Gastroesophageal sphincter (tissue), 3 donors: ENCODE measurements around the gene MBNL3.

ENCODE experiments used
- POLR2AphosphoS5 ChIP-seq: sonication (generic); formaldehyde crosslinking; IDR thresholded peaks from one replicate; pipeline ENCODE4 v1.6.1; 2017; ENCODE audit warnings: antibody characterized with exemption
- TF ChIP-seq, protein P1 (sequence below), 4 experiments: fragments of 200-600 bp in 2 of 4; fragments of 450-650 bp in 2 of 4; sonication (generic) in 1 of 4; IDR thresholded peaks; one replicate each; pipeline ENCODE4 v1.5.1; 2017 to 2019; ENCODE audit warnings: antibody characterized with exemption in 4 of 4, mild to moderate bottlenecking in 2 of 4, moderate library complexity in 2 of 4

DNA sequence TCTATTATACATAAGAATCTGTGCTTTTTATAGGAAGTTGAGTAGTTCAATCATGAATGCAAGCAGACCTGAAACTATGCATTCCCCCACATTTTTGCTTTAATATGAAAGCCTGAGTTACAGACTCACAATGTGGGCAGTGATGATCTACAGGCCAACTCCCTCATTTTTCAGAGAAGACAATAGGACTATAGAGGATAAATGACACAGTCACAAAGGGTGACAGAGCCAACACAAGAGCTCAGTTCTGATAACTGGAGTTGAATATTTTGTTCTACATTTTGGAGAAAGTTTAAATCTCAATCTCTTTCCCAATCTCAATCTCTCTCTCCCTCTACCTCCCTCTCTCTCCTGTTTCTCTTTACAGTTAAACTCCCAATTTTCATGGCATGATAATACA is 27.0 kb downstream of the MBNL3 start:
- TF ChIP-seq, protein P1, sequence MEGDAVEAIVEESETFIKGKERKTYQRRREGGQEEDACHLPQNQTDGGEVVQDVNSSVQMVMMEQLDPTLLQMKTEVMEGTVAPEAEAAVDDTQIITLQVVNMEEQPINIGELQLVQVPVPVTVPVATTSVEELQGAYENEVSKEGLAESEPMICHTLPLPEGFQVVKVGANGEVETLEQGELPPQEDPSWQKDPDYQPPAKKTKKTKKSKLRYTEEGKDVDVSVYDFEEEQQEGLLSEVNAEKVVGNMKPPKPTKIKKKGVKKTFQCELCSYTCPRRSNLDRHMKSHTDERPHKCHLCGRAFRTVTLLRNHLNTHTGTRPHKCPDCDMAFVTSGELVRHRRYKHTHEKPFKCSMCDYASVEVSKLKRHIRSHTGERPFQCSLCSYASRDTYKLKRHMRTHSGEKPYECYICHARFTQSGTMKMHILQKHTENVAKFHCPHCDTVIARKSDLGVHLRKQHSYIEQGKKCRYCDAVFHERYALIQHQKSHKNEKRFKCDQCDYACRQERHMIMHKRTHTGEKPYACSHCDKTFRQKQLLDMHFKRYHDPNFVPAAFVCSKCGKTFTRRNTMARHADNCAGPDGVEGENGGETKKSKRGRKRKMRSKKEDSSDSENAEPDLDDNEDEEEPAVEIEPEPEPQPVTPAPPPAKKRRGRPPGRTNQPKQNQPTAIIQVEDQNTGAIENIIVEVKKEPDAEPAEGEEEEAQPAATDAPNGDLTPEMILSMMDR (IDR thresholded peaks at IDR 0.05): no peak
- no peak for TF ChIP-seq POLR2AphosphoS5
